Esophagus (tissue), 2 donors: Measurements from ENCODE around the gene C16orf74. TPM values are rescaled to one million over a fixed set of nuclear protein-coding genes. Genes with fewer than 3 reads are reported as not detected.

ENCODE experiments used
- H3K27ac ChIP-seq, 2 donors: one replicate each; pipeline ENCODE4 v1.5.1; 2013; ENCODE audit warnings: low read depth in 2 of 2, mild to moderate bottlenecking in 2 of 2, inconsistent platforms in 1 of 2, low read length in 1 of 2, moderate library complexity in 1 of 2
- H3K27me3 ChIP-seq, 2 donors: one replicate each; pipeline ENCODE4 v1.6.1; 2013; ENCODE audit warnings: low read length in 2 of 2, control low read depth in 1 of 2, mild to moderate bottlenecking in 1 of 2; ENCODE audit not compliant: insufficient read depth in 2 of 2, control insufficient read depth in 1 of 2
- H3K36me3 ChIP-seq, 2 donors: one replicate each; pipeline ENCODE4 v1.6.1; 2013; ENCODE audit warnings: low read length in 1 of 2; ENCODE audit not compliant: control insufficient read depth in 2 of 2, insufficient read depth in 2 of 2
- H3K4me1 ChIP-seq, 2 donors: one replicate each; pipeline ENCODE4 v1.6.1; 2013; ENCODE audit warnings: low read length in 1 of 2; ENCODE audit not compliant: control insufficient read depth in 2 of 2, insufficient read depth in 2 of 2
- H3K4me3 ChIP-seq, 2 donors: one replicate each; pipeline ENCODE4 v1.5.1; 2013; ENCODE audit warnings: low read length in 2 of 2, mild to moderate bottlenecking in 2 of 2, low read depth in 1 of 2, moderate library complexity in 1 of 2
- H3K9me3 ChIP-seq, 2 donors: one replicate each; pipeline ENCODE4 v1.6.1; 2013; ENCODE audit warnings: mild to moderate bottlenecking in 2 of 2, low read depth in 1 of 2, low read length in 1 of 2, moderate library complexity in 1 of 2; ENCODE audit not compliant: control insufficient read depth in 2 of 2, insufficient read depth in 1 of 2
- WGBS, 2 donors: extraction: QIAGEN DNeasy Blood & Tissue Kit; methylation state at CpG; one replicate each; pipeline ENCODE4 v1.1.7; 2013; 5-methylcytosine and 5-hydroxymethylcytosine counted together
- polyA plus RNA-seq, 2 donors: library from polyadenylated mRNA; stranded (reverse); fragments of 200-250 nt; gene quantifications; one replicate each; pipeline ENCODE4 v1.2.3, GENCODE V29; 2013
- donor health status: healthy with polysubstance abuse.
- donor health status: Bipolar disorder and iron deficiency.

The C16orf74 gene
- polyA plus RNA-seq, 2 donors = 9.7 to 19.0 TPM

DNA sequence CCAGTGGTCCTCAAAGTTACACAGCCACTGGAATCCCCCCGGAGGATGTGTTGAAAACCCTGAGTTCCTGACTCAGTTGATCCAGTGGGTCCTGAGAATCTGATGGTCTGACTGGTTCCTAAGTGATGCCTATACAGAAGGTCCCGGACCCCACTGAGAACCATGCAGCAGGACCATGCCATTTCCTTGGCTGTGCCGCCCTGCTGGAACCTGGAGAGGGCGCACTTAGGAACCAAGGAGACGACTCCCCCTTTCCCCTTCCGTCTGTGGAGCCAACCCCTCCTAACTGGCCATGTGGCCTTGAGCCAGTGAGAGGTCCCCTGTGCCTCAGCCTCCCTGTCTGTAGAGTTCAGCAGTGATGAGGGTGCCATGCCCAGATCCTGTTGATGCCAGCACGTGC is 22.0 kb downstream of the C16orf74 start:
- 82 to 88% methylated on average over 7 of the region's 7 CpGs for WGBS, 2 donors
- no peaks in the 10 kb centered on the region for H3K9me3 ChIP-seq
- H3K36me3 ChIP-seq = peaks cover 0 to 13% of the 10 kb centered on the region in 2 donors
- H3K4me1 ChIP-seq = no peaks in the 10 kb centered on the region
- H3K27me3 ChIP-seq = no peaks in the 10 kb centered on the region
- no peak overlapping the region for H3K27ac ChIP-seq
- H3K4me3 ChIP-seq = no peak overlapping the region

DNA sequence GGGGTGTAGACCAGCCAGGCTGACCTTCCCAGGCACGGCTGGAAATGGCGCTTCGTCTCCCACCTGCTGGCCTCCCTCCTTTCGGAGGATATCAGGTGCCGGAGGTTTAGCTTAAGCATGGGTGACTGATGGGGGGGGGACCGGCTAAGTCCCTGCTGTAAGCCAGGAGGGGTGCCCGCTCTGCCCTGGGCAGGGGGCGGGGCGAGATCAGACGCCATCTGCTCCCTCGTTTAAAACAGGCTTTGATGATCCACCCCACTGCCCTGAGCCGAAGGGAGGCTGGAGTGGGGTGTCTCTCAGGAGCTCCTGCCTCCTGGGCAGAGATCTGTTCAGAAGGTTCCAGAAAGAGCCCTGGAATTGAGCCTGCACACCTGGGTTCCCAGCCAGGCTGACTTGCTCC is 26.0 kb downstream of the C16orf74 start:
- WGBS, 2 donors = 92 to 94% methylated on average over 10 to 12 of the region's 12 CpGs

DNA sequence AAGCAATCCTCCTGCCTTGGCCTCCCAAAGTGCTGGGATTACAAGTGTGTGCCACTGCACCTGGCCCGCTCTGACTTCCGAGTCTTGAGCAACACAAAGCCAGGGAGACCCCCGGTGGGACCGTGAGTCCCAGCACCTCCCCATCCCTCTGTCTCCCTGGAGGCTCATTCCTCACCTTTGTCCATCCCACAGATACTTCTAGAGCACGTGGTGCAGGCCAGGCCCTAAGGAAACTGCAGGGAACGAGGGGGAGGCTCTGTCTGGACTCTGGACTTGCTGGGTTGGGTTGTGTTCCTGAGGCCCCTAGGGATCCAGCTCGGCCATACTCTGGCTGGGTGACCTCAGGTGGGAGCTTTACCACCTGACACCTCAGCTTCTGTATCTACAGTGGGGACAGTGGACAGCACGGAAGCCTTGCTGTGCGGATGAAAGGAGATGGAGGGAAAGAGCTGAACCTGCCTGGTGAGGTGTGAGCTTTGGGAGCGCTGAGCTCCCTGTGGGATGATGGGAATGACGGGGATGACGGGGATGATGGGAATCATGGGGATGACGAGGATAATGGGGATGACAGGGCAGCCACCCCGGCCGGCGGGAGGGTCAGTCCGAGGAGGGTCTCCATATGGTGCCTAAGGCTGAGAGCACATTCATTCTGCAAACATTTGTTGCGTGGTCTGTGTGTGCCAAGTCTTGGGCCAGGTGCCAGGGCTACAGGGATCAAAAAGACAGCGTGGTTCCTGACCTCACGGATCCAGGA is 26.6 kb downstream of the C16orf74 start:
- Histone ChIP-seq H3K4me1 (peaks cover 3% of the 10 kb centered on the region in 2 donors), H3K27ac (no peak overlapping the region), H3K27me3 (no peaks in the 10 kb centered on the region), H3K4me3 (no peak overlapping the region), H3K9me3 (no peaks in the 10 kb centered on the region), H3K36me3 (peaks cover 0 to 13% of the 10 kb centered on the region in 2 donors)
- 86% methylated on average over 20 of the region's 20 CpGs for WGBS, 2 donors

More for the DNA sequence above, 26.0 kb downstream of the C16orf74 start:
- no peak overlapping the region for H3K27ac ChIP-seq
- peaks cover 3% of the 10 kb centered on the region in 2 donors for H3K4me1 ChIP-seq
- H3K27me3 ChIP-seq = no peaks in the 10 kb centered on the region
- no peaks in the 10 kb centered on the region for H3K9me3 ChIP-seq
- peaks cover 0 to 13% of the 10 kb centered on the region in 2 donors for H3K36me3 ChIP-seq
- no peak overlapping the region for H3K4me3 ChIP-seq

DNA sequence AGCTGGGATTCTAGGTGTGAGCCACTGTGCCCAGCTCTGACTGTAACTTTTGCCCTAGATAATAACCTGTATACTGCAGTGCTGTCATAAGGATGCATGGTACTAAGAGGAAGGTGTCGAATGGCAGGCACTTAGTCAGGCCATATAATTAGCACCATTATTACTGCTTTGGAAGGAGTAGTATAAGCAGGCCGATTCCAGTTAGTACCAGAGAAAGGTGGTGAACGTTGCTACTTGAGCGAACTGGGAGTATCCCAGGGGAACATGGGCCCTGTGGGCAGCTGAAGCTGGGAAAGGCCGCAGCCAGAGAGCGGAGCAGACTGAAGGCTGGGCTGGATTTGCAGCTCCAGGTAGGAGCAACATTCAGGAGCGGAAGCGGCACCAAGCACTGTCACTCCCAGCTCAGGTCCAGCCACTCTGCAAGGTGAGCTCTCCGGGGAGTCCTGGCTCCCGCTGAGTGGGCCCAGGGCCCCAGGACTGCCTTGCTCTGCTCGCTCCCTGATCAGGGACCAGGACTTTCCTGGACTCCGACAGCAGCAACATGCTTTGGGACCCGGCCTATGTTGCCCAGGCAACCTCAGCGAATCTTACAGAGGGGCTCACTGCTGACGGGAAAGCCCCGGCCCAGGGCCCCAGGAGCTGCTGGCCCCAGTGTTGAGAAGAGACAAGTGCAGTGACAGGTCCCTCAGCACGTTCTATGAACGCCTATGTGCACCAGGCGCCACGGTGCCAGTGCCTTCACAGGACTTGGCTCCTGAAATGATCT is 28.6 kb downstream of the C16orf74 start:
- H3K4me1 ChIP-seq = peaks cover 6 to 13% of the 10 kb centered on the region in 2 donors
- H3K27ac ChIP-seq = no peak overlapping the region
- H3K4me3 ChIP-seq = no peak overlapping the region
- H3K36me3 ChIP-seq = peaks cover 0 to 13% of the 10 kb centered on the region in 2 donors
- H3K9me3 ChIP-seq = no peaks in the 10 kb centered on the region
- no peaks in the 10 kb centered on the region for H3K27me3 ChIP-seq
- 87 to 90% methylated on average over 20 of the region's 20 CpGs for WGBS, 2 donors

DNA sequence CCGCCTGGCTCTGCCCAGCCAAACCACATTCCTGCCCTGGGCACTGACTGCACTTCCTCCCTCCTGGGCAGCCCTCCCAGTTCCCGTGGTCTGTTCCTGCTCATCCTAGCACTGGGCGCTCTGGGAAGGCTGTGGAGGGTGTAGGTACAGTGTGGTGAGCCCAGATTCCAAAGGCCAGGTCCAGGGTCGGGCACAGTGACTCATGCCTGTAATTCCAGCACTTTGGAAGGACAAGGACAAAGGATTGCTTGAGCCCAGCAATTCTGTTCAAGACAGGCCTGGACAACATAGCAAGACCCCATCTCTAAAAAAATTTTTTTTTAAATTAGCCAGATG is 30.6 kb downstream of the C16orf74 start:
- H3K4me1 ChIP-seq = peaks cover 6 to 23% of the 10 kb centered on the region in 2 donors
- H3K27me3 ChIP-seq = no peaks in the 10 kb centered on the region
- peaks cover 0 to 4% of the 10 kb centered on the region in 2 donors for H3K36me3 ChIP-seq
- WGBS, 2 donors = 56 to 67% methylated on average over 4 of the region's 4 CpGs
- no peak overlapping the region for H3K27ac ChIP-seq
- no peaks in the 10 kb centered on the region for H3K9me3 ChIP-seq
- no peak overlapping the region for H3K4me3 ChIP-seq

DNA sequence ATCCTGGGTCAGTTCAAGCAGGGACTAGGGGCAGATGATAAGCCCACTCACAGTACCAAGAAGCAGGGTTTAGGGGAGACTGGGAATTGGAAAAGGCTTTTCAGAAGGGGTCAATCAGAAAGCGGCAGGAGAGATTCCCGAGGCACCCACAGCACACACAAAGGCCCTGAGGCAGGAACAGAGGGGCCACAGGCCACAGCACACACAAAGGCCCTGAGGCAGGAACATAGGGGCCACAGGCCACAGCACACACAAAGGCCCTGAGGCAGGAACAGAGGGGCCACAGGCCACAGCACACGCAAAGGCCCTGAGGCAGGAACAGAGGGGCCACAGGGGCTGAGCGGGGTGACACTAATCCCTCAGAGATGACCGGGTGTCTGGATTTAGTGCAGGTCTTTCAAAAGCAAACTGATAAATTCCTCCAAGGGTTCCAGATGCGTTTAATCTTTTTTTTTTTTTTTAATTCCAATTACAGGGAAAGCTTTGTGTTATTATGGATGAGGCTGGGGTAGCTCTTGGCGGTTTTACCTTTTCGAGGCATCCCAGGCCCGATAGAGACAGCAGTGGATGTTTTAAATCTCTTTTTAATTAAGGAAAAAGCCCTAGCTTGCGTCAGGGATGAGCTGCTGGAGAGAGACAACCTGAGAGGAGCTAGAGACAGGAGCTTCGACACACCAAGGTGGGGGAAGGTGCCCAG is 31.1 kb downstream of the C16orf74 start:
- no peaks in the 10 kb centered on the region for H3K9me3 ChIP-seq
- no peak overlapping the region for H3K27ac ChIP-seq
- peaks cover 8 to 23% of the 10 kb centered on the region in 2 donors for H3K4me1 ChIP-seq
- peaks cover 0 to 3% of the 10 kb centered on the region in 2 donors for H3K36me3 ChIP-seq
- no peak overlapping the region for H3K4me3 ChIP-seq
- WGBS, 2 donors = 67 to 68% methylated on average over 11 of the region's 11 CpGs
- no peaks in the 10 kb centered on the region for H3K27me3 ChIP-seq

DNA sequence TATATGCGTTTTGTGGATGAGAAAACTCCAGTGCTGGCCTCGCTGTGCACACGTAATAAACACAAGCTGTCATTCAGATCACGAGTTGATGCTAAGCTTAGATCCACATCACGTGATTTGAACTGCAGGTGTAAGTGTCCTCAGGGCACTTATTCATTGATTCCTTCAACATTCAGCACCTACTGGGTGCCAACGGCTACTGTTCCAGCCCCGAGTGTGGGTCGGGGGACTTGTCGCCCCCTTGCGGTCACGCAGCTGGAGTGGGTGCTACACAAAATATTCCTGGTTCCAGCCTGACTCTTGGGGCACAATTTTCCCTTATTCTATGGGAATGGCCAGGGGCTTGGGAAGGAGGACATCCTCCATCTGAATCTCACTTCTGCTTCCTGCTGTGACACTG is 32.2 kb downstream of the C16orf74 start:
- WGBS, 2 donors = 40 to 41% methylated on average over 11 of the region's 11 CpGs

DNA sequence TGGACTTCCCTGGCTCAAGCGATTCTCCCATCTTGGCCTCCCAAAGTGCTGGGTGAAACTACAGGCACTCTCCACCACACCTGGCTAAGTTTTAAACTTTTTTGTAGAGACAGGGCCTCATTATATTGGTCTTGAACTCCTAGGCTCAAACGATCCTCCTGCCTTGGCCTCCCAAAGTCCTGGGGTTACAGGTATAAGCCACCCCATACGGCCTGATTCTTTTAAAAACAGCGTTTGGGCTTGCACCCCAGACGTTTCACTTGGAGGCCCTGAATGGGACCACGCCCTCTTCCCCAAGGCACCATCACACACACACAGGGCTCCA is 32.8 kb downstream of the C16orf74 start:
- no peaks in the 10 kb centered on the region for H3K9me3 ChIP-seq
- WGBS, 2 donors = 30 to 36% methylated on average over 6 of the region's 6 CpGs
- no peaks in the 10 kb centered on the region for H3K27me3 ChIP-seq
- H3K4me1 ChIP-seq = peaks cover 8 to 23% of the 10 kb centered on the region in 2 donors
- no peak overlapping the region for H3K27ac ChIP-seq
- H3K36me3 ChIP-seq = no peaks in the 10 kb centered on the region
- H3K4me3 ChIP-seq = no peak overlapping the region

More for the DNA sequence above, 32.2 kb downstream of the C16orf74 start:
- peaks cover 8 to 23% of the 10 kb centered on the region in 2 donors for H3K4me1 ChIP-seq
- no peaks in the 10 kb centered on the region for H3K27me3 ChIP-seq
- no peaks in the 10 kb centered on the region for H3K36me3 ChIP-seq
- H3K9me3 ChIP-seq = no peaks in the 10 kb centered on the region
- H3K27ac ChIP-seq = no peak overlapping the region
- H3K4me3 ChIP-seq = no peak overlapping the region

DNA sequence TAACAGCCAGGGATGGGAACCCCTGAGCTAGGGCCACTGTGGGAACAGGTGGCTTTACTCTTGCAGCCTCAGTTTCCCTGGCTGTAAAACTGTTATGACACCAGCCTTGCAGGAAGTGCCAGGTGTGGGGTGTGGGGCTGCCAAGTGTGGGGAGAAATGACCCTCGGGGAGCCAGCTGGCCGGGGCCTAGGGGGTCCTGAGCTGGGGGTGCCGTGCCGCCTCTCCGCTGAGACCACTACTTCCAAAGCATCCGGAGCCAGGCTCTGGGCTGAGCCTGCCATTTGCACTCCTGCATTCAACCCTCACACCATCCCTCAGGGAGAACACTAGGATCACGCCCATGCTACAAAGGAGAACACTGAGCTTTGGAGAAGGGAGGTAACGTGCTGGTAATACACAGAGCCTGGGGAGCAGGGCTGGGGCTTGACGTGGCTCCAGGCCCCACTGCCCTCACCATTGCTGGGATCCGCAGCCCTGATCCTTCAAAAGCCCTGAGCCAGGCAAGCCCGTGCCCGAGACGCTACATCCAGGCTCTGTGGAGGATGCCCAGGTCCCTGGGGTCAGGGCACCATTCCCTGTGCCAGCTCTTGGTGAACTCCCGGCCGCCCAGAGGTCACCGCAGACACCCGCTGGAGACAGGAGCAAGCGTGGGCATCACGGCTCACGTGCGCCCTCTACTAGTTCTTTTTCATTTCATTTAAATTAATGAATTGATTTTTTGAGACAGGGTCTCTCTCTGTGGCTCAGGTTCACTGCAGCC is 33.3 kb downstream of the C16orf74 start:
- no peak overlapping the region for H3K27ac ChIP-seq
- H3K4me1 ChIP-seq = peaks cover 8 to 23% of the 10 kb centered on the region in 2 donors
- no peaks in the 10 kb centered on the region for H3K36me3 ChIP-seq
- WGBS, 2 donors = 32 to 36% methylated on average over 21 of the region's 21 CpGs
- no peak overlapping the region for H3K4me3 ChIP-seq
- H3K27me3 ChIP-seq = no peaks in the 10 kb centered on the region
- H3K9me3 ChIP-seq = no peaks in the 10 kb centered on the region
